ENCODE data around the gene TMA7B. TPM values are rescaled to one million over a fixed set of nuclear protein-coding genes. Genes with fewer than 3 reads are reported as not detected.
A peak's percentile ranks its signal among the peaks of the same experiment; 100 is the strongest.
"Not testable (repeated sequence)": the region's sequence is repeated elsewhere in the genome, so short reads cannot be mapped to it uniquely, and the experiment has no call there.

Gene TMA7B
- total RNA-seq, 2 donors from 2014 or later, result 0.86 to 2.8 TPM

DNA sequence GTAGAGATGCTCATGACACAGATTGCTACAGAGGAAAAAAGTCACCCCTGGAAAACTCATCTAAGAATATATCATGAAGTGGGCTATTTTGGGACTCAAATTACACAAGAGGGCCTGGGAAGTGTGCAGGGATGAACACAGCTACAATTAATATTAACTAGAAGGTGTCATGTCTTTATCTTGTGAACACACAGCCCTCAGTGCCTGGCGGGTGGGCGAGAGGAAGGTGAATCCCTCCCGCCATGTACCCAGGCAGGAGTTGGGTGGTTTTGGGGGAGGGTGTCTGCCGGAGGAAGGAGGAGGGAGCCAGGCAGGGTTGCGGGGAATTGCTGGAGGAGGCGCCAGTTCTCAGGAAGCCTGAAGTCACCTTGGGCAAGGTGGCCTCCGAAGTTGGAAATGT is 29.4 kb downstream of the TMA7B start:
- Mint-ChIP-seq H3K27me3 (peaks cover 29 to 38% of the 10 kb centered on the region in 2 donors), H3K4me3 (no peak overlapping the region), H3K9me3 (no peaks in the 10 kb centered on the region), H3K4me1 (ENCODE audit: low read depth in 2 of 2) (peaks cover 5 to 18% of the 10 kb centered on the region in 2 donors), H3K36me3 (no peaks in the 10 kb centered on the region), H3K27ac (no peak overlapping the region)
- DNase-seq (ENCODE audit: low spot score) (no peak), ATAC-seq (no peak)

DNA sequence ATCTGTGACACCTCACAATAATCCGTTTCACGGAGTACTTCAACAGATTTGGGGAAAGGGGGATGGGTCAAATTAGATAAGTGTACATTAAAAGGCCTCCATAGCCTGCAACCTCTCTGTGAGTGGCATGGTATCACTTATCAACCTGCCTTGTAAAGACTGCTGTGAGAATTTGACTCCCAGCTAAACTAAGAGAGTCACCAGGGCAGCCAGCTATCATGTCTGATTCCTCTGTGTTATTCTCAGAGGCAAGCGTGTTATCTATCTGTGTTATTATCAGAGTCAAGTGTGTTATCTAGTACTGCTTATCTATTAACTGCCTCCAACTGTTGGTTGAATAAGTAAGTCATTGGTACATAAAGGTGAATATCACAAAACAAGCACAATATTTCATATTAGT is 30.5 kb downstream of the TMA7B start:
- H3K27me3 Mint-ChIP-seq, result peaks cover 27 to 38% of the 10 kb centered on the region in 2 donors
- DNase-seq (ENCODE audit: low spot score), result peak; percentile 10
- H3K36me3 Mint-ChIP-seq, result no peaks in the 10 kb centered on the region
- no peak overlapping the region for H3K4me3 Mint-ChIP-seq
- peaks cover 5 to 15% of the 10 kb centered on the region in 2 donors for H3K4me1 Mint-ChIP-seq (ENCODE audit: low read depth in 2 of 2)
- no peaks in the 10 kb centered on the region for H3K9me3 Mint-ChIP-seq
- no peak for ATAC-seq
- no peak overlapping the region for H3K27ac Mint-ChIP-seq

DNA sequence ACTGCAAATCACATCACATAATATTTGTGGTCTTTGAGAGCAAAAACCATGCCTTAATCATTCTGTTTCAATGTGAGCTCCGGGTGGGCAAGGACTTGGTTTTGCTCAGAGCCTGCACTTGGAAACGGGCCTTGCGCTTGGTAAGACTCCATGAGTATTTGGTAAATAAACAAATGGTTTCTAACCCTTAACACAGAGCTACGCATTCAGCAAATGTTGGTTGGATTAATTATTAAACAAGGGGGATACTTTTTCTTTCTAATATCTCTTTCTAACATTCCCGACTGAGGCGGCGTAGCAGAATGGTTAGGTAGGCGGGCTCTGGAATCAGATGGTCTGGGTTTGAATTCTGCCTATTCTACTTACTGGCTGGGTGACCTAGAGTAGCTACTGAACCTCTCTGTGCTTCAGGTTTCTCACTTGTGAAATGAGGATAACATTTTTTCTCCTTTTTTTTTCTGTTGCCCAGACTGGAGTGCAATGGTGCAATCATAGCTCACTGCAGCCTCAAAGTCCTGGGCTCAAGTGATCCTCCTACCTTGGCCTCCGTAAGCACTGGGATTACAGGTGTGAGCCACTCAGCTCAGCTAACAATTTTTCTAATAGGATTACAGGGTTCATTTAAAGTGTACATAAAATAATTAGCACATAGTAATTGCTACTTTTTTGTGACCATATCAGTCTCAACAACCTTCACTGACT is 31.1 kb downstream of the TMA7B start:
- Mint-ChIP-seq H3K4me1 (ENCODE audit: low read depth in 2 of 2) (peaks cover 5 to 15% of the 10 kb centered on the region in 2 donors), H3K27ac (no peak overlapping the region), H3K36me3 (no peaks in the 10 kb centered on the region), H3K9me3 (no peaks in the 10 kb centered on the region), H3K27me3 (peaks cover 29 to 38% of the 10 kb centered on the region in 2 donors), H3K4me3 (no peak overlapping the region)
- DNase-seq (ENCODE audit: low spot score) (peak; percentile 40), ATAC-seq (no peak)

DNA sequence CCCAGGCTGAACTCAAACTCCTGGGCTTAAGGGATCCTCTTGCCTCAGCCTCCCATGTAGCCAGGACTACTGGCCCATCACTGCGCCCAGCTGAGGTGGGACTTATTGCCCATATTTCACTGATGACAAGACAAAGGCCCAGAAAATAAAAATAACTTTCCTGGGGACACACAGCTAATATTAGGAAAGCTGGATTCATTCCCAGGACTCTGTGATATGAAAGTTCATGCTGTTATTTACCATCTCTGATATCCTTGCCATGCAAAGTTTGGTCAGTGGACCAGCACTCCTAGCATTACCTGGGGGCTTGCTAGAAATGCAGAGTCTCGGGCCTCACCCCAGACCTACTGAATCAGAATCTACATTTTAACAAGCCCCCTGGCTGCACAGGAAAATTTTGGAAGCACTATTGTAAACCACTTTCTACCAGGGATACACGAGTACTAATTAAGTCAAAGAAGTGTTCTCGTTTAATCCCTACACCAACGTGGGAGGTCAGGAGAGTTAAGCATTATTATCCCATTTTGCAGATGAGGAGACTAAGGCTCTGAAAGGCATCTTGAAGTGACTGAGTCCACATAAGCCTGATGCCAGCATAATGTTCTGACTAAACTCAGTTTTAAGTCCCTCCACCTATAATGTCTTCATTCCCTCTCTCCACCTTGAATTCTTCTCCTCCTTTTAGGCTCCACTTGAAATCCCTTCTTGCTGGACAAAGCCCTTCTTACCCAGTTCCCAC is 32.1 kb downstream of the TMA7B start:
- DNase-seq (ENCODE audit: low spot score), result no peak
- no peaks in the 10 kb centered on the region for H3K9me3 Mint-ChIP-seq
- H3K27ac Mint-ChIP-seq, result no peak overlapping the region
- H3K27me3 Mint-ChIP-seq, result peaks cover 34 to 38% of the 10 kb centered on the region in 2 donors
- no peak overlapping the region for H3K4me3 Mint-ChIP-seq
- ATAC-seq, result no peak
- H3K36me3 Mint-ChIP-seq, result no peaks in the 10 kb centered on the region
- peaks cover 5 to 15% of the 10 kb centered on the region in 2 donors for H3K4me1 Mint-ChIP-seq (ENCODE audit: low read depth in 2 of 2)

DNA sequence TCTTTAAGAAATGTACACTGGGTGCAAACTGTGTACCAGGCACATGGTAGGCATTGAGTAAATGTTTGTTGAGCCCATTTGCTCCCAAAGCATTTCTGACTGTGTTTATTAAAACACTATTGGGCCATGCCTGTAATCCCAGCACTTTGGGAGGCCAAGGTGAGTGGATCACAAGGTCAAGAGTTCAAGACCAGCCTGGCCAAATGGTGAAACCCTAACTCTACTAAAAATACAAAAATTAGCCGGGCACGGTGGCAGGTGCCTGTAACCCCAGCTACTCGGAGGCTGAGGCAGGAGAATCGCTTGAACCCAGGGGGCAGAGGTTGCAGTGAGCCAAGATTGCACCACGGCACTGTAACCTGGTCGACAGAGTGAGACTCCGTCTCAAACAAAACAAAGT is 32.7 kb downstream of the TMA7B start:
- H3K9me3 Mint-ChIP-seq; DNase-seq (ENCODE audit: low spot score); H3K4me3 Mint-ChIP-seq; H3K36me3 Mint-ChIP-seq; ATAC-seq; H3K27ac Mint-ChIP-seq: not testable (repeated sequence)
- Mint-ChIP-seq H3K27me3 (peaks cover 37 to 38% of the 10 kb centered on the region in 2 donors), H3K4me1 (ENCODE audit: low read depth in 2 of 2) (peaks cover 5 to 15% of the 10 kb centered on the region in 2 donors)

DNA sequence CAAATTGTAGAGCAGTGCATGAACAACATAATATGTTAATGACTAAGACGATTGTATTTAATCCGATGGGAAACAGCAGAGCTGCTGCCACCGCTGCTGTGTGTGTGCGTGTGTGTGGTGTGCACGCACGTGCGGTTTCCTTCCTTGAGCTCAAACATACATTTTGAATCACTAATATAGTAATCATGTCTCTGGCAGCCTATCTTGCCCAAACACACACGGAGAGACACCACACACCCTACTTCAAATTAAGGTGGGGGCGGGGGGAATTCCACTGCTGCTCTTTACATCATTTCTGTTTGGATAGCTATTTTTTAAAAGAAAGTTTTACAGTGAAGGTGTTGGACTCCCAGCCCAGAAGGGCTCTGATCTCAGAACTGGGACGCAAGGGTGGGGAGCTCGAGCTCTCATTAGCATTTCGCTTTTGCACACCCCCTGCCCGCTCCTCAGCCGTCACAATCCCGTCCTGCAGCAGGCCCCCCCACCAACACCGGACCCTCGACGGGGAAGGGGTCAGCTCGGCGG is 33.9 kb downstream of the TMA7B start:
- no peak for ATAC-seq
- H3K4me3 Mint-ChIP-seq, result peak overlapping the region; percentile 58
- H3K4me1 Mint-ChIP-seq (ENCODE audit: low read depth in 2 of 2), result peaks cover under 1 to 6% of the 10 kb centered on the region in 2 donors
- no peak for DNase-seq (ENCODE audit: low spot score)
- H3K9me3 Mint-ChIP-seq, result no peaks in the 10 kb centered on the region
- peaks cover 30 to 32% of the 10 kb centered on the region in 2 donors for H3K27me3 Mint-ChIP-seq
- H3K27ac Mint-ChIP-seq, result peak overlapping the region; percentile 22 to 49
- no peaks in the 10 kb centered on the region for H3K36me3 Mint-ChIP-seq

DNA sequence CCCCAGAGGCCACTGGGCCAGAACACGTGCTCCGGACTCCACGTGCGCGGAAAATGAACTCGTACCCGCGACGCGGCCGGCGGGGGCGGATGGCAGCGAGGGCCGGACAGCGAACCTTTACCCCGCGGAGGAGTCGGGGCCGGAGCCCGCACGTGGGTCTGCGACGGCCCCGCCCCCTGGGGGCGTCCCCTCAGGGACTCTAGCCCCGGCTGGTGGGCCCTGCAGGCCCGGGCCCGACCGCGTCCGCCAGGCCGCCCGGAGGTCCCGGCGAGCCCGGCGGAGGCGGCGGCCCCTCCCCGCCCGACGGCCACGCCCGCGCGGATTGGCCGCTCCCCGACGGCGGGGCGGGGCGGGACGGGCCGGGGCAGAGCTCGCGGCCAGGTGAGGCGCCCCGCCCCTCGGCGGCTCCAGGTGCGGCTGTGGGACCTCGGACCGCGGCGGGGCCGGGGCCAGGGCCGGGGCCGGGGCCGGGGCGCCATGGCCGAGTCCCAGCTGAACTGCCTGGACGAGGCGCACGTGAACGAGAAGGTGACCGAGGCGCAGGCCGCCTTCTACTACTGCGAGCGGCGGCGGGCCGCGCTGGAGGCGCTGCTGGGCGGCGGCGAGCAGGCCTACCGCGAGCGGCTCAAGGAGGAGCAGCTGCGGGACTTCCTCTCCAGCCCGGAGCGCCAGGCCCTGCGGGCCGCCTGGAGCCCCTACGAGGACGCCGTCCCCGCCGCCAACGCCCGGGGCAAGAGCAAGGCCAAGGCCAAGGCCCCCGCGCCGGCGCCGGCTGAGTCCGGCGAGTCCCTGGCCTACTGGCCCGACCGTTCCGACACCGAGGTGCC is 34.6 kb downstream of the TMA7B start, which contains the start of gene FAM83F:
FAM83F (plus strand) TSS at position 389 of the 827 bp plus-strand sequence; CDS start at position 478, 89 bp downstream.
- Mint-ChIP-seq H3K4me1 (ENCODE audit: low read depth in 2 of 2) (peaks cover 0 to 6% of the 10 kb centered on the region in 2 donors), H3K27ac (peak within 1 kb of the TSS; percentile 22 to 49)

DNA sequence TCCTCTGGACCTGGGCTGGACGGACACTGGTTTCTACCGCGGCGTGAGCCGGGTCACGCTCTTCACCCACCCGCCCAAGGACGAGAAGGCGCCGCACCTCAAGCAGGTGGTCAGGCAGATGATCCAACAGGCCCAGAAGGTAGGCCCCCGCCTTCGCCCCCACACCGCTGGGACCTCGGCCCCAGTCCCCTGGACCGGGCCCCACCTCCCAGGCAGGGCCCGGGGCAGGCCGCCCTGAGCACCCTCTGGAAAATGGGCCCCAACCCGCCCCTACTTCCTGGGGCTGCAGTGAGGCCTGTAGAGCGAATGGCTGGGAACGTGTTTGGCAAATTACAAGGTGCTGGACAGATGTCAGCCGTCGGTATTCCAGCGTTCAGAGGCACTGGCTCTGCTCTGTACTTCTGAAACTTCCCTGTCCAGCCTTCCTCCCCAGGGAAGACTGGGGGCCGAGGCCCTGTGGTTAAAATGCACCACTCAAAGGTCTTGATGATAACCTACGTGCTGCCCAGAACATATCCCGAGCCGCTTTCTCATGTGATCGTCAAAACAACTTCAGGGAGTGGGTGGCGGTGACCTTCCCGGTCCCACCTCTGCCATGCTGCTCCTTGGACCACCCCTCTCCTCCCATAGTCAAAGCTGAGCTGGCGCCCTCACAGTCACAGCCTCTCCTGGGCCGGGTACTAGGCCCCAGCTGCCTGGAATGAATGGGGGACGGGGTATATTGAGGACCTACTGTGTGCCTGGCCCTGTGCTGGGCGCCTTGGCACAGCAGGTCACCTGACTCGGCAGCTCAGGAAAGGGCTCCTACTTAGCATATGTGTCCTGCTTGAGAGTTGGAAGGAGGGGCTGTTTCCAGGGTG is 35.4 kb downstream of the TMA7B start:
- Mint-ChIP-seq H3K27me3 (peaks cover 27 to 31% of the 10 kb centered on the region in 2 donors), H3K4me3 (peak overlapping the region; percentile 8), H3K36me3 (no peaks in the 10 kb centered on the region), H3K4me1 (ENCODE audit: low read depth in 2 of 2) (peaks cover 0 to 6% of the 10 kb centered on the region in 2 donors), H3K27ac (no peak overlapping the region), H3K9me3 (no peaks in the 10 kb centered on the region)
- peak in 1 of 2 donors; percentile 2 for ATAC-seq
- no peak for DNase-seq (ENCODE audit: low spot score)

More for the DNA sequence above, 34.6 kb downstream of the TMA7B start, which contains the start of gene FAM83F:
- DNase-seq (ENCODE audit: low spot score) (no peak), ATAC-seq (peak; percentile 80 to 86)
- Mint-ChIP-seq H3K4me3 (peak within 1 kb of the TSS; percentile 58), H3K9me3 (no peaks in the 10 kb centered on the region), H3K27me3 (peaks cover 27 to 30% of the 10 kb centered on the region in 2 donors), H3K36me3 (no peaks in the 10 kb centered on the region)

DNA sequence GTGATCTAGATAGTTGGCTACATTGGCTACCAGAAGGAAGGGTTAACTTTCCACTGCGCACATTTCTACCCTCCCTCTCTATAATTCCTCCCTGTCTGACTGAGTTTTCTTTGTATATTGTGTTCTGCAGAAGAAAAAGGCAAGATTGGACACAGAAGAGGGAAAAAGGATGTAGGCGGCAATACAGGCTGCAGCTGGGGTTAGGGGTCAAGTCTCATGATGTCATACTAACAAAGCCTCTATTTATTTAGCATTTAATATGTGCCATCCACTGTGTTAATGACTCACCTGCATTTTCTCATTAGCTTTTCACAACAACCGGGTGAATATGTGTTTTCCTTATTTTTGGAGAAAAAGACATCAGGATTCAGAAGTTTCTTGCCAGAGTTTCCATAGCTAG is 36.5 kb downstream of the TMA7B start:
- ATAC-seq, result no peak
- no peak overlapping the region for H3K4me3 Mint-ChIP-seq

DNA sequence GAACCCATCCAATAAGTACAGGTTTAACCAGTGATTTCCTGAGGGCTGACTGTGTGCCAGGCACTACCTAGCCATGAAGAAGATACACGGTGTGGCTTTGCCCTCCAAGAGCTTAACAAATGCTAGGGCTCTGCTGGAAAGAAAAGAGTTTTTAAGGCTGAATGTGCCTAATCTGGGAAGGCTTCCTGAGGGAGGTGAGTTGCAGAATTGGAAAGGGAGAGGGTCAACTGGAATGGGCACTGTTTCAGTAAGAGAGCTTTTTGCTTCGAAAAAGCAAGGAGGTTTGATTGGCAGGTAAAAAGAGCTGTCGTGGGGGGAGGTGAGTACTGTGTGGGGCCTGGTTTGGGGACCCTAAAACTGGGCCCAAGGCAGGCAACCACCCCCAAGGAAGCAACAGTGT is 37.2 kb downstream of the TMA7B start:
- Mint-ChIP-seq H3K27me3 (peaks cover 18 to 29% of the 10 kb centered on the region in 2 donors), H3K27ac (no peak overlapping the region)

More for the DNA sequence above, 36.5 kb downstream of the TMA7B start:
- no peak for DNase-seq (ENCODE audit: low spot score)
- no peak overlapping the region for H3K27ac Mint-ChIP-seq
- H3K36me3 Mint-ChIP-seq, result no peaks in the 10 kb centered on the region
- peaks cover 24 to 29% of the 10 kb centered on the region in 2 donors for H3K27me3 Mint-ChIP-seq
- H3K9me3 Mint-ChIP-seq, result no peaks in the 10 kb centered on the region
- H3K4me1 Mint-ChIP-seq (ENCODE audit: low read depth in 2 of 2), result peaks cover 0 to 6% of the 10 kb centered on the region in 2 donors

DNA sequence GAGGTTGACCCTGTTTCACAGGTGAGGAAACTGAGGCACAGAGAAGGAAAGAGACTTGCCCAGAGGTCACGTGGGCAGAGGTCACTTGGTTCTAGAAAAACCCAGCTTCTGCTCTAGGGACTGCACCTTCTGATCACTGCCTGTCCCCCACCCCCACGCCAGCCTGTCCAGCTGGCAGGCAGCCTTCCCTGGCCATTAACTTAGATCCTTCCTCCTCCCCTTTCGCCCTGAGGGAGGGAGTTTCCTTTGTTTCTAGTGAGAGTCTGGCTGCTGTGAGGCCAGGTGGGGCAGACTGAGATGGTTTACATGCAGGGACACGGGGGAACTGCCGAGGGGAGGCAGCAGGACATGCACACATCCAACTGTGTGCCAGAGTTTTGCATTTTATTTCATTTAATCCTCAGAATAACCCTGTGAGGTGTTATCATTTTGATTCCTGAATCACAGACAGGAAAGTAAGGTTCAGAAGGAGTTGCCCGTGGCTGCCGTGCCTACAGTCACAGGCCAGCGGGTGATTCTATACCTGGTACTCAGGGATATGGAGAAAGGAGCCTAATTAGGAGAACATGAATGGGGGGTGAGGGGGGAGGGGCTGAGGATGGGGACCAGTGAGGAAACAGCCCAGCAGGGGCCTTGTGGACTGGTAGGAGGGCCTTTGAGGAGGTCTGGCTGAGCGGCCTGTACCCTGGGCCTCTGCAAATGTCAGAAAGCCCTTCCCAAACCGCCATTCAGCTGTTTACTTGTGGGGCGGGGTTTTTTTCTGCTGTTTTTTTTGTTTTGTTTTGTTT is 37.9 kb downstream of the TMA7B start:
- Mint-ChIP-seq H3K27me3 (peaks cover 11 to 24% of the 10 kb centered on the region in 2 donors), H3K9me3 (no peaks in the 10 kb centered on the region), H3K36me3 (no peaks in the 10 kb centered on the region), H3K4me3 (no peak overlapping the region), H3K4me1 (ENCODE audit: low read depth in 2 of 2) (peaks cover 0 to 6% of the 10 kb centered on the region in 2 donors), H3K27ac (no peak overlapping the region)
- DNase-seq (ENCODE audit: low spot score), result peak; percentile 44
- no peak for ATAC-seq

More for the DNA sequence above, 37.2 kb downstream of the TMA7B start:
- Mint-ChIP-seq H3K9me3 (no peaks in the 10 kb centered on the region), H3K4me1 (ENCODE audit: low read depth in 2 of 2) (peaks cover 0 to 6% of the 10 kb centered on the region in 2 donors), H3K36me3 (no peaks in the 10 kb centered on the region), H3K4me3 (no peak overlapping the region)
- DNase-seq (ENCODE audit: low spot score) (no peak), ATAC-seq (no peak)
